GM21381 (cell line): Measurements from ENCODE around the gene WDR4.
"Not testable (repeated sequence)": the region's sequence is repeated elsewhere in the genome, so short reads cannot be mapped to it uniquely, and the experiment has no call there.

ENCODE experiments used
- ATAC-seq: cut with Tn5 transposase; IDR thresholded peaks from one replicate; pipeline ENCODE4 v1.9.1; 2021; ENCODE audit warnings: mild to moderate bottlenecking, moderate library complexity; ENCODE audit not compliant: unreplicated experiment

Gene WDR4

DNA sequence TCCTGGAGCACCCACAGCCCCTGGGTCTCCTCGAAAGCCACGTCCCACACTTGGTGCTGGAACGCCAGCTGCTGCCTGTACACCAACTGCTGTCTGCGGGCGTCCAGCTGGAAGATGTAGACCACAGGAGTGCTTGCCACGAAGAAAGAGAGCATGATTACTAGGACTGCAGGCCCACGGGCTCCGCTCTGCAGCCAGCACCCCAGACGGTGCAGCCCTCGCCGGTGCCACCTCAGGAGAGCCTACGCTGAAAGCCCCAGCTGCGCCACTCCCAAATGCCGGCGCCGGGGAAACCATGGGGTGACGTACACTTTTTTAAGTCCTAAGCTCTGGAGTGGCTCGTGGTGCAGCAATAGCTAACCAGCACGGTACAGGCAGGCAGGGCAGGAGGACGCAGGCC is 25.7 kb downstream of the WDR4 start:
- no peak for ATAC-seq

- ATAC-seq = no peak
Measured at GRCh38 chr21:42852925-42853570, 26.3 kb downstream of the WDR4 start.

GRCh38 chr21:42851812-42852665 is 27.3 kb downstream of the WDR4 start:
- ATAC-seq = no peak

GRCh38 chr21:42850866-42851391 is 28.4 kb downstream of the WDR4 start:
- ATAC-seq = no peak

DNA sequence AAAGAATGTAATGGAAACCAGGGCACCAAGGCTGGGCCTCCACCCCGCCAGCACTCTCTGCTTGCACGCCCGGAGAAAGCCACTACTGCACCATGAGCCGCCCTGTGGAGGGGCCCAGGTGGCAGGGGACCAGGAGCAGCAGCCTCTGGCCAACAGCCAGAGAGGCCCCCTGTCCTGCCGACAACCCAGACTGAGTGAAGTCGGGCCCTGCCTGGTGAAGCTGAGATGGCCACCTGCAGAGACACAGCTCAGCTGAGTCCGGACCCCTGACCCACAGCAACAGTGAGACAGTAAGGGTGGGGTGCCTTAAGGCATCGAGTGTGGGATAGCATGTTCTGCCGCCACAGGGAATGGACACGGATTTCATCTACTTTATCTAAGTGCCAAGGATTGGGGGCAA is 28.9 kb downstream of the WDR4 start:
- ATAC-seq = no peak

DNA sequence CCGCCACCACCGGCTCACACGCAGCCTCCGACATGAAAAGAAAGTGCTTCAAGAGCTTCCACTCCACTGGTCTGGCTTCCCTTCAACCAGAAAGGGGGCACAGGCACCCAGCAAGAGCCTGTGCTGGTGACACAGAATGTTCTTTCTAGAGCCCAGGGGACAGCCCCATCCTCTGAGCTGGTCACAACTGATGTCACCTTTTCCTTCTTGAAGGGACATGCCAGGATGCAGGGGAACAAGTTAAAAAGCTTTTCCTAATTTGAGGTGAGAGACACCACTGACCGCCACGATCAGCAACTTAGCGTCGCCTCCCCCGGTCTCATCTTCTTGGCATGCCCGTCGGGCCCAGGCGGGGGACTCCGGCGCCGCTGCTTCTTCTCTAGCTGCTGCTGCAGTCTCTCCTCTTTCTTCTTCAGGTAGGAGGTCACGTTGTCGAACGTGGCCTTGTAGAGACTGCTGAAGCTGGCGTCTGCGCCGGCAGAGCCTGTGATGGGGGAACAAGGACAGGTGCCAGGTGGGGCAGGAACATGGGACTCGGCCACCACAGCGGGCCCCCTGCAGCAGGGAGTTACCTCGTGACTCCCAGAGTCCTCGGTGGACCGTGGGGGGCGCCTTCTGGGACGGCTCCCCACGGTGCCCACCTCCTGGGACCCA is 29.5 kb downstream of the WDR4 start:
- no peak for ATAC-seq

GRCh38 chr21:42848932-42849758 is 30.2 kb downstream of the WDR4 start:
- ATAC-seq = no peak

GRCh38 chr21:42848144-42848931 is 31.0 kb downstream of the WDR4 start:
- ATAC-seq = not testable (repeated sequence)

GRCh38 chr21:42847726-42848125 is 31.6 kb downstream of the WDR4 start:
- ATAC-seq = no peak

GRCh38 chr21:42847051-42847707 is 32.2 kb downstream of the WDR4 start:
- ATAC-seq = no peak

- ATAC-seq = no peak
Measured at GRCh38 chr21:42846221-42846620, 33.1 kb downstream of the WDR4 start.

GRCh38 chr21:42845296-42845965 is 33.9 kb downstream of the WDR4 start:
- no peak for ATAC-seq

DNA sequence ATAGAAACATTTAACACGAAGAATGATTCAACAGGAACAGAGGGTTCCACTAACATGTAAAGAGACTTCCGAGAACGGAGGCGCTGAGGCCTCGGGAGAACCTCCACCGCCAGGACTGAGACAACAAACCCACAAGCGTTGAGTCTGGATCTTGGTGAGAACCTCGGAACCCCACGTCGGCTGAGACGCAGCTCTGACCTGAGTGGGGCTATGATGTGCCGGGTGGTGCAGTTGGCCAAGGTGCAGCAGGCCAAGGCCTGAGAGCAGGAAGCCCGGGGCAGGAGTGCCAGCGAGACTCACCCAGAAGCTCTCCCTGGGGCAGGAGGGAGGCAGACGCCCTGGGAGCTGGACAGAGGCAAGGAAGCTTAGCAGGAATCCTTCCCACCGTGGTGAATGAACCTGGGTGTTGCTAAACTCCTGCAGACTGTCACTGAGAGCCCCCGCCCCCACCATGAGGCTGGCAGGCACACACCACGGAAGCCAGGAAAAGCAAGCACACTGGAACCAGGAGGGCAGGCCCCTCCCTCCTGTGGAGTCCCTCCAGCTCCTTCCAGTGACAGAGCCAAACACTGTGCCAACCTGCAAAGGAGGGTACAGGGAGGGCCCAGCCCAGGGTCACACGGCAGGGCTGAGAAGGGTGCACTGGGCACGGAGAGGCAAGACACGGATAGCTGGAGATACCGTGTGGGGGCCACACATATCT is 34.8 kb downstream of the WDR4 start:
- ATAC-seq = no peak

DNA sequence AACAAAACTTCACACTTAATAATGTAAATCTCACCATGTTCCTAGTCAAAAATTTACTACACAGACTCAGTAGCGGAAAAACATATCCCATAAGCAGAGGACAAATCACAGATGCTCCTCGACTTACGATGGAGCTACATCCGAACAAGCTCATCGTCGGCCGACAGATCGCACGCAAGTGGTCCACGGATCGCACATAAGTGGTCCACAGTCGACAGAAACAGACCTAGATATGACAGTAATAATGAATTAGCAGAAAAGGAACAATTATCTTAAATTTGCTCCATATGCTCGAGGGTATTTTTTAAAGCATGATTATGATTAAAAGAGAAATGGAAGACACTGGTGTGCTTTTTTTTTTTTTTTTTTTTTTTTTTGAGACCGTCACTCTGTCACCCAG is 36.3 kb downstream of the WDR4 start:
- ATAC-seq = no peak

DNA sequence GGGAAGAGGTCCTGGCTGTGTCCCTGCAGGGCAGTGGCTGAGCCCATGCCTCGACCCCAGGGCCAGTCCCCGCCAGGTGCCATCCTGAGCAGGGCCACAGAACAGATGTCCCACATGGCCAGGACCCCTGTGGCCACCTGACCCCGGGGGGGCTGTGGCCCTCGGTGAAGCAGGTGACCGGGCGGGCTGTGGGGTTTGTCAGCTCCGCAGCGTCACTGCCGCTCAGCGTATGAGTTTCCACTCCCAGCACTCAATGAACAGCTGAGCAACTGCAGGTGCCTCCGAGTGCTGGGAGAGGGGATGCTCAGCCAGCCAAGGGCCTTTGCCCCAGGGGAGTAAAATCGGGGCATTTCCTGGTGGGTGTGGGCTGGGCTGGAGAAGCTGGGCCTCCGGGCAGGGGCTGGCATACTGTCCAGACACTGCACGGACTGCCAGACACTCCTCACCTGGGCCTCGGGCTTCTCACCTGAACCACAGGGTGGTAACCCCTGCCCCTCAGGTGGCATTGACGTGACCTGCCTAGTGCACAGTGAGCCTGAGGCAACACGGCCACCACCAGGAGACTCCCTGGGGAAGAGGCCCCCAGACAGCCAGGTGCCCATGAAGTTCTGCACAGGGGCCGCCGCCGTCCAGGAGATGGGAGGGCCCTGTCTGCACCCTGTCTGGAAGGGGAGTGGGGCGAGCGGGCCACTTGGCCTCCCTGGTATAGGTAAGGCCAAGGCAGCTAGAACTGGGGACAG is 37.3 kb downstream of the WDR4 start:
- ATAC-seq = not testable (repeated sequence)

GRCh38 chr21:42841156-42841915 is 38.0 kb downstream of the WDR4 start:
- no peak for ATAC-seq
